Dedifferentiated amniotic fluid mesenchymal stem cell (primary cell): ENCODE results near the gene NRTN.
"Not testable (repeated sequence)": the region's sequence is repeated elsewhere in the genome, so short reads cannot be mapped to it uniquely, and the experiment has no call there.

Experiments used
- DNase-seq: peaks from one replicate; pipeline ENCODE4 v3.0.0-alpha.2; 2016; ENCODE audit errors: extremely low spot score

NRTN gene

GRCh38 chr19:5804516-5805461, at the start of gene NRTN:
NRTN (plus strand) TSS chr19:5805067; CDS start chr19:5824166, 19,099 bp downstream.
- no peak for DNase-seq

GRCh38 chr19:5762608-5763217, 42.2 kb upstream of the NRTN start:
- DNase-seq, result no peak

GRCh38 chr19:5765220-5765619, 39.6 kb upstream of the NRTN start:
- no peak for DNase-seq

GRCh38 chr19:5767949-5768348, 36.9 kb upstream of the NRTN start:
- DNase-seq, result no peak

- no peak for DNase-seq
These were observed 32.5 kb upstream of the NRTN start for GRCh38 chr19:5772416-5772815.

- no peak for DNase-seq
These were observed 31.6 kb upstream of the NRTN start for GRCh38 chr19:5773276-5773675.

GRCh38 chr19:5774921-5775320, 29.9 kb upstream of the NRTN start:
- DNase-seq, result no peak

GRCh38 chr19:5775668-5776309, 29.1 kb upstream of the NRTN start:
- peak; percentile 30 for DNase-seq

- DNase-seq, result peak; percentile 5
These were observed 26.5 kb upstream of the NRTN start for GRCh38 chr19:5778402-5778801.

GRCh38 chr19:5780916-5781315, 24.0 kb upstream of the NRTN start:
- DNase-seq, result not testable (repeated sequence)

- no peak for DNase-seq
These were observed 22.5 kb upstream of the NRTN start for GRCh38 chr19:5782322-5782721.

- DNase-seq, result no peak
These were observed 21.6 kb upstream of the NRTN start for GRCh38 chr19:5782945-5783919.

- no peak for DNase-seq
These were observed 20.2 kb upstream of the NRTN start, which contains the start of gene PRR22 for GRCh38 chr19:5784581-5785147. PRR22 (minus strand) TSS chr19:5784746; CDS start chr19:5784660, 86 bp downstream.

GRCh38 chr19:5785423-5785822, 19.4 kb upstream of the NRTN start:
- DNase-seq, result no peak

- no peak for DNase-seq
These were observed 18.1 kb upstream of the NRTN start for GRCh38 chr19:5786593-5787408.

GRCh38 chr19:5787409-5788182, 17.3 kb upstream of the NRTN start:
- DNase-seq, result no peak

- DNase-seq, result no peak
These were observed 16.4 kb upstream of the NRTN start for GRCh38 chr19:5788422-5788821.

GRCh38 chr19:5789351-5789761, 15.5 kb upstream of the NRTN start:
- DNase-seq, result no peak

GRCh38 chr19:5789886-5790558, 14.8 kb upstream of the NRTN start:
- no peak for DNase-seq
